Stomach (tissue), 9 donors: Measurements from ENCODE around the gene SPARC. TPM values are rescaled to one million over a fixed set of nuclear protein-coding genes. Genes with fewer than 3 reads are reported as not detected.
A peak's percentile ranks its signal among the peaks of the same experiment; 100 is the strongest.

Experiments
- DNase-seq, 2 donors: peaks; one replicate each; pipeline versions ENCODE4 v3.0.0 to v3.0.0-alpha.2; 2013 to 2019
- H3K27ac ChIP-seq, 5 donors: fragments of 200-600 bp in 4 of 5; sonication (generic) in 4 of 5; one replicate each; pipeline ENCODE4 v1.5.1; 2013 to 2019; ENCODE audit warnings: mild to moderate bottlenecking in 1 of 5, moderate library complexity in 1 of 5
- H3K27me3 ChIP-seq, 3 donors: fragments of 200-600 bp; sonication (generic); one replicate each; pipeline ENCODE4 v1.5.1; 2017 to 2019; ENCODE audit warnings: mixed run types in 1 of 3
- H3K36me3 ChIP-seq, 4 donors: fragments of 200-600 bp; sonication (generic); 1 replicate in 3 of 4; 2 replicates in 1 of 4; pipeline ENCODE4 v1.5.1; 2016 to 2019
- H3K4me1 ChIP-seq, 4 donors: fragments of 200-600 bp; sonication (generic); one replicate each; pipeline ENCODE4 v1.5.1; 2016 to 2019
- H3K4me3 ChIP-seq, 4 donors: fragments of 200-600 bp; sonication (generic) in 3 of 4; one replicate each; pipeline ENCODE4 v1.5.1; 2016 to 2019; ENCODE audit warnings: mild to moderate bottlenecking in 1 of 4
- H3K9me3 ChIP-seq, 4 donors: fragments of 200-600 bp; sonication (generic); one replicate each; pipeline ENCODE4 v1.5.1; 2016 to 2019
- EP300 ChIP-seq: sonication (generic); formaldehyde crosslinking; IDR thresholded peaks from one replicate; pipeline ENCODE4 v1.6.1; 2017; ENCODE audit warnings: antibody characterized with exemption
- POLR2A ChIP-seq, 4 donors: fragments of 450-650 bp; IDR thresholded peaks; one replicate each; pipeline ENCODE4 v1.6.1; 2016; ENCODE audit warnings: antibody characterized with exemption in 4 of 4, control low read depth in 2 of 4, mild to moderate bottlenecking in 1 of 4, moderate library complexity in 1 of 4
- POLR2AphosphoS5 ChIP-seq, 3 donors: sonication (generic); formaldehyde crosslinking; IDR thresholded peaks; one replicate each; pipeline ENCODE4 v1.6.1; 2016; ENCODE audit warnings: antibody characterized with exemption in 3 of 3
- WGBS, 5 donors: extraction: QIAGEN DNeasy Blood & Tissue Kit in 3 of 5; methylation state at CpG; one replicate each; pipeline versions ENCODE4 v1.1.5 to v1.1.7; 2013 to 2018; 5-methylcytosine and 5-hydroxymethylcytosine counted together
- intact Hi-C: fragments of 100-400 bp; cut with DNase I; formaldehyde crosslinking; loops from one replicate; pipeline ENCODE4 v1.15.1; 2023; ENCODE audit warnings: low total_unique reads
- polyA plus RNA-seq, 3 donors: library from polyadenylated mRNA; stranded (reverse); fragments of 200-250 nt; gene quantifications; one replicate each; pipeline ENCODE4 v1.2.3, GENCODE V29; 2013
- total RNA-seq, 5 donors: library from RNA; depleted of rRNA; stranded (reverse); fragments of >200 nt; gene quantifications; one replicate each; pipeline versions ENCODE4 v1.1.0 to v1.2.3, GENCODE V29; 2014 to 2016
- TF ChIP-seq, protein P1 (sequence below), 7 experiments: fragments of 450-650 bp in 4 of 7; fragments of 200-600 bp in 3 of 7; sonication (generic) in 3 of 7; IDR thresholded peaks; one replicate each; pipeline ENCODE4 v1.5.1; 2016 to 2019; ENCODE audit warnings: antibody characterized with exemption in 7 of 7, control low read depth in 2 of 7, mild to moderate bottlenecking in 1 of 7
- donor health status: healthy with polysubstance abuse.
- donor health status: Bipolar disorder and iron deficiency.
- donor health status: healthy.

Gene SPARC
- total and polyA plus RNA-seq, 8 donors, result 36.2 to 1,348 (median 94.7) TPM

DNA sequence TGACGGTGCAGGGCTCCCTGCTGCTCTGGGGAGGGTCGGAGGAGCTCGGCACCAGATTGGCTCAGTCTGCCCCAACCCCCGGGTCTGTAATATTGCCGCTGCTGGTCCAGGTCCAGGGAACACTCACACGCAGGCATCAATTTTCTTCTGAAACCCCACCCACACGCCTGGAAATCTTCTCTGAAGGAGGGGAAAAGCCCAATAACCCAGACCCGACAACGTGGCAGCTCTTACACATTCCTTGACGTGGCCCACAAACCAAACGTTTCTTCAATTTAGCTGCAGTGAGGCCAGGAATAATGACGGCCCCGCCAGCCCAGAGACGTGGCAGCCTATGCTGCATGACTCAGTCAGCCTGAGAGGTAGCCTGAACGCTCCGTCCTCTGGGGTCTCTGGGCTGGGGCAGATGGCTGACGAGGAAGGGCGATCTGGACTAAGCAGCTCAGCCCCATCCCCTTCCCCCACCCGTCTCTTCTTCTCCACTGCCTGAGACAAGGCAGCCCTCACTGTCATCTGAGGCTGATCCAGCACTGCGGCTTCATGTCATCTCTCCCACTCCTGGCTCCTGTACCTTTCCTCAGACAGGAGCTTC is 9.9 kb upstream of the SPARC start:
- Histone ChIP-seq H3K9me3 (no peaks in the 10 kb centered on the region), H3K27ac (peak overlapping the region; percentile 32 to 82 (median 74)), H3K4me3 (peak overlapping the region in 1 of 4 donors; percentile 5), H3K27me3 (no peaks in the 10 kb centered on the region), H3K4me1 (peaks cover 3 to 22% (median 10%) of the 10 kb centered on the region in 4 donors), H3K36me3 (no peaks in the 10 kb centered on the region)
- WGBS, 5 donors, result 27 to 36% (median 32%) methylated on average over 18 to 20 of the region's 20 CpGs
- intact Hi-C loops, result no loop called here
- TF ChIP-seq, protein P1, sequence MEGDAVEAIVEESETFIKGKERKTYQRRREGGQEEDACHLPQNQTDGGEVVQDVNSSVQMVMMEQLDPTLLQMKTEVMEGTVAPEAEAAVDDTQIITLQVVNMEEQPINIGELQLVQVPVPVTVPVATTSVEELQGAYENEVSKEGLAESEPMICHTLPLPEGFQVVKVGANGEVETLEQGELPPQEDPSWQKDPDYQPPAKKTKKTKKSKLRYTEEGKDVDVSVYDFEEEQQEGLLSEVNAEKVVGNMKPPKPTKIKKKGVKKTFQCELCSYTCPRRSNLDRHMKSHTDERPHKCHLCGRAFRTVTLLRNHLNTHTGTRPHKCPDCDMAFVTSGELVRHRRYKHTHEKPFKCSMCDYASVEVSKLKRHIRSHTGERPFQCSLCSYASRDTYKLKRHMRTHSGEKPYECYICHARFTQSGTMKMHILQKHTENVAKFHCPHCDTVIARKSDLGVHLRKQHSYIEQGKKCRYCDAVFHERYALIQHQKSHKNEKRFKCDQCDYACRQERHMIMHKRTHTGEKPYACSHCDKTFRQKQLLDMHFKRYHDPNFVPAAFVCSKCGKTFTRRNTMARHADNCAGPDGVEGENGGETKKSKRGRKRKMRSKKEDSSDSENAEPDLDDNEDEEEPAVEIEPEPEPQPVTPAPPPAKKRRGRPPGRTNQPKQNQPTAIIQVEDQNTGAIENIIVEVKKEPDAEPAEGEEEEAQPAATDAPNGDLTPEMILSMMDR (IDR thresholded peaks at IDR 0.05), result no peak
- TF ChIP-seq POLR2AphosphoS5 (IDR thresholded peaks at IDR 0.05) (peak in 1 of 3 donors; percentile 42), POLR2A (IDR thresholded peaks at IDR 0.05) (no peak)
- DNase-seq, result peak in 1 of 2 donors; percentile 93

DNA sequence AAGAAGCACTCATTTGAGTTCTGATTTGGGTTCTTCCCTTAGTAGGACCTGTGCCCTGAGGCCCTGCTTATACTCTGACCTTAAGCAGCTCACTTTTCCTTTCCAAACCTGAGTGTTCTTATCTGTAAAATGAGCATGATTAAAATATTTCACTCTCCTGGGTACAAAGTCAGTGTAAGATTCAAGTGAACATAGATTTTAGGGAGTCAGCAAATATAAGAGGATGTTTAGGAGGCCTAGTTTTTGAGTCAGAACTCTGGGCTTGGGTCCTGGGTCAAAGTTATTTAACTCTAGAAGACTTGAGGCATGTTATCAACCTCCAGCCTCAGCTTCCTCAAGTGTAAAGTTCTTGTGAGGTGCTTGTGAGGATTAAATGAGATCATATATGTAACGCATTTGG is 8.7 kb upstream of the SPARC start:
- TF ChIP-seq POLR2AphosphoS5 (IDR thresholded peaks at IDR 0.05) (no peak), EP300 (no peak), POLR2A (IDR thresholded peaks at IDR 0.05) (no peak)
- TF ChIP-seq, protein P1 (IDR thresholded peaks at IDR 0.05), result no peak
- 83 to 94% (median 90%) methylated on average over 1 of the region's 1 CpG for WGBS, 5 donors
- no peak overlapping the region for H3K4me3 ChIP-seq
- H3K36me3 ChIP-seq, result no peaks in the 10 kb centered on the region
- no peak for DNase-seq
- H3K4me1 ChIP-seq, result peaks cover 3 to 22% (median 10%) of the 10 kb centered on the region in 4 donors
- intact Hi-C loops, result no loop called here
- no peaks in the 10 kb centered on the region for H3K27me3 ChIP-seq
- peak overlapping the region in 2 of 5 donors; percentile 42 to 82 for H3K27ac ChIP-seq
- no peaks in the 10 kb centered on the region for H3K9me3 ChIP-seq

DNA sequence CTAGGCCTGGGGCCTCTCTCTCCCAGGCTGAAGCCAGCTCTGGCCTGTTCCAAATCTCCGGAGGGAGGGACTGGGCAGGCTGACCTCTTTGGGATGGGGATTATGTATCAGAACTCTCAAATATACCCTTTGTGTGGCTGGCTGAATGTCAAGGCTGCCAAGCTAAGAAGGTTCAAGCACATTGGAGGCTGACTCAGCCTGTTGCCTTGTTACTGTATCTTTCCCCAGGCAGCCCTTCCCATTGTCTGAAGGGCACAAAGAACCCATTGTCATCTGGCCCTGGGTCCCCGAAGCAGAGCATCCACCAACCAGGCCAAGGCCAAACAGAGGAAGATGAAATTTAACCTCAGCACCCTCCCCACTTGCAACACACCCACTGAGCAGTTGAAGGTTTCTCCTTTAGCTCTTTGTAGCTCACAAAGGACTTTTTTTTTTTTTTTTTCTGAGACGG is 7.3 kb upstream of the SPARC start:
- TF ChIP-seq POLR2AphosphoS5 (IDR thresholded peaks at IDR 0.05) (no peak), EP300 (no peak), POLR2A (IDR thresholded peaks at IDR 0.05) (no peak)
- TF ChIP-seq, protein P1 (IDR thresholded peaks at IDR 0.05), result no peak
- H3K4me3 ChIP-seq, result no peak overlapping the region
- no peak overlapping the region for H3K27ac ChIP-seq
- no peaks in the 10 kb centered on the region for H3K9me3 ChIP-seq
- H3K4me1 ChIP-seq, result peaks cover 3 to 15% (median 5%) of the 10 kb centered on the region in 4 donors
- DNase-seq, result peak in 1 of 2 donors; percentile 58
- H3K36me3 ChIP-seq, result no peaks in the 10 kb centered on the region
- intact Hi-C loops, result no loop called here
- no peaks in the 10 kb centered on the region for H3K27me3 ChIP-seq
- 75 to 83% (median 79%) methylated on average over 3 of the region's 3 CpGs for WGBS, 5 donors

DNA sequence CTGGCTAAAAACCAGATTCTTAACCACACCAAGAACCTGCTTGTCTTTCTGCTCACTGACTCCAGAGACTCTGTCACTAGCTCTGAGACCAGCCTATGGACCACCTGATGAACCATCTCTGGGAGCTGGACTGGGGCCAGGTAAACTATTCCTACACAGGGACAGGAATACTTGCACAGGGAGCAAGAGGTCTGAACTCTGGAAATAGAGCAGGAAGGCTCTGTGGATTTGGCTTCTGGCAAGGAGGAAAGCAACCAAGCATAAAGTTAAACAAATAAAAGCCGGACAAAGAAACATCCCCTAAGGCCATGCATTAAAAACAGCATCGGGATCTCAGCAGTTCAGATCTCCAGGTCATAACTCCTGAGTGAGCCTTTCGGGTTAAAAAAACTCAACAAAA is 5.6 kb upstream of the SPARC start:
- H3K27ac ChIP-seq, result no peak overlapping the region
- no peaks in the 10 kb centered on the region for H3K9me3 ChIP-seq
- H3K4me3 ChIP-seq, result no peak overlapping the region
- peaks cover 0 to 8% (median 3%) of the 10 kb centered on the region in 4 donors for H3K4me1 ChIP-seq
- no peak for DNase-seq
- WGBS, 5 donors, result 53 to 71% (median 63%) methylated on average over 3 of the region's 3 CpGs
- no peak for TF ChIP-seq EP300
- no peak for TF ChIP-seq POLR2A (IDR thresholded peaks at IDR 0.05)
- TF ChIP-seq POLR2AphosphoS5 (IDR thresholded peaks at IDR 0.05), result no peak
- TF ChIP-seq, protein P1 (IDR thresholded peaks at IDR 0.05), result no peak
- intact Hi-C loops, result no loop called here
- H3K27me3 ChIP-seq, result no peaks in the 10 kb centered on the region
- H3K36me3 ChIP-seq, result no peaks in the 10 kb centered on the region
